ENCODE measurements around the gene FAM43A. TPM values are rescaled to one million over a fixed set of nuclear protein-coding genes. Genes with fewer than 3 reads are reported as not detected.

Gene FAM43A
- total and polyA plus RNA-seq, 8 donors: 1.2 to 2.8 (median 1.7) TPM

GRCh38 chr3:194688946-194689345 lies 3.3 kb downstream of the FAM43A start:
- H3K9me3 ChIP-seq: no peaks in the 10 kb centered on the region
- FAIRE-seq: no peak
- WGBS, 2 donors: 69 to 78% methylated on average over 6 of the region's 6 CpGs
- no peak for DNase-seq
- no peaks in the 10 kb centered on the region for H3K36me3 ChIP-seq
- H3K27ac ChIP-seq: no peak overlapping the region
- TF ChIP-seq CTCF (IDR thresholded peaks at IDR 0.05): no peak
- peaks cover 0 to 18% (median 0%) of the 10 kb centered on the region in 4 donors for H3K27me3 ChIP-seq
- H3K4me1 ChIP-seq: peaks cover 6 to 10% (median 10%) of the 10 kb centered on the region in 3 donors
- no peak overlapping the region for H3K4me3 ChIP-seq
- intact Hi-C loops (cut with DNase I): loop anchor here in 1 of 3 donors (5.0 kb wide), 1 partner anchor 418 kb away; no protein-coding TSS in a partner anchor
- ATAC-seq: no peak

GRCh38 chr3:194689493-194689944 lies 3.8 kb downstream of the FAM43A start:
- TF ChIP-seq CTCF (IDR thresholded peaks at IDR 0.05): no peak
- Histone ChIP-seq H3K4me1 (peaks cover 6 to 10% (median 10%) of the 10 kb centered on the region in 3 donors), H3K27ac (no peak overlapping the region), H3K36me3 (no peaks in the 10 kb centered on the region), H3K4me3 (no peak overlapping the region), H3K9me3 (no peaks in the 10 kb centered on the region), H3K27me3 (peaks cover 0 to 12% (median 0%) of the 10 kb centered on the region in 4 donors)
- DNase-seq: no peak
- FAIRE-seq: no peak
- ATAC-seq: no peak
- WGBS, 2 donors: 66 to 78% methylated on average over 9 of the region's 9 CpGs
- intact Hi-C loops (cut with DNase I): loop anchor here in 1 of 3 donors (5.0 kb wide), 1 partner anchor 418 kb away; no protein-coding TSS in a partner anchor

GRCh38 chr3:194690501-194691372 lies 5.1 kb downstream of the FAM43A start:
- TF ChIP-seq CTCF (IDR thresholded peaks at IDR 0.05): no peak
- H3K4me3 ChIP-seq: no peak overlapping the region
- 55 to 64% methylated on average over 8 of the region's 8 CpGs for WGBS, 2 donors
- FAIRE-seq: no peak
- H3K27me3 ChIP-seq: peaks cover 0 to 9% (median 0%) of the 10 kb centered on the region in 4 donors
- intact Hi-C loops (cut with DNase I): no loop called here
- no peak for DNase-seq
- no peak for ATAC-seq
- peaks cover 6 to 10% (median 10%) of the 10 kb centered on the region in 3 donors for H3K4me1 ChIP-seq
- no peaks in the 10 kb centered on the region for H3K36me3 ChIP-seq
- H3K27ac ChIP-seq: no peak overlapping the region
- H3K9me3 ChIP-seq: no peaks in the 10 kb centered on the region

GRCh38 chr3:194691481-194692283 lies 6.0 kb downstream of the FAM43A start:
- intact Hi-C loops (cut with DNase I): no loop called here
- no peak overlapping the region for H3K27ac ChIP-seq
- 56 to 64% methylated on average over 15 of the region's 15 CpGs for WGBS, 2 donors

More at GRCh38 chr3:194691481-194692283, 6.0 kb downstream of the FAM43A start:
- Histone ChIP-seq H3K9me3 (no peaks in the 10 kb centered on the region), H3K4me3 (no peak overlapping the region), H3K27me3 (peaks cover 0 to 9% (median 0%) of the 10 kb centered on the region in 4 donors), H3K36me3 (no peaks in the 10 kb centered on the region), H3K4me1 (peaks cover 6 to 9% (median 7%) of the 10 kb centered on the region in 3 donors)
- no peak for TF ChIP-seq CTCF (IDR thresholded peaks at IDR 0.05)
- FAIRE-seq (no peak), DNase-seq (no peak), ATAC-seq (no peak)

Measured in pancreas (tissue), 10 donors.